Peyer's patch (tissue), 4 donors: Measurements from ENCODE around the gene IGF2R.

Source experiments
- POLR2A ChIP-seq, 2 donors: fragments of 450-650 bp; IDR thresholded peaks; one replicate each; pipeline ENCODE4 v1.5.1; 2017; ENCODE audit warnings: antibody characterized with exemption in 2 of 2, mild to moderate bottlenecking in 2 of 2, moderate library complexity in 2 of 2
- TF ChIP-seq, protein P1 (sequence below), 6 experiments: fragments of 450-650 bp in 4 of 6; fragments of 200-600 bp in 2 of 6; sonication (generic) in 1 of 6; IDR thresholded peaks; one replicate each; pipeline ENCODE4 v1.5.1; 2017 to 2019; ENCODE audit warnings: antibody characterized with exemption in 6 of 6, mild to moderate bottlenecking in 3 of 6, moderate library complexity in 1 of 6

DNA sequence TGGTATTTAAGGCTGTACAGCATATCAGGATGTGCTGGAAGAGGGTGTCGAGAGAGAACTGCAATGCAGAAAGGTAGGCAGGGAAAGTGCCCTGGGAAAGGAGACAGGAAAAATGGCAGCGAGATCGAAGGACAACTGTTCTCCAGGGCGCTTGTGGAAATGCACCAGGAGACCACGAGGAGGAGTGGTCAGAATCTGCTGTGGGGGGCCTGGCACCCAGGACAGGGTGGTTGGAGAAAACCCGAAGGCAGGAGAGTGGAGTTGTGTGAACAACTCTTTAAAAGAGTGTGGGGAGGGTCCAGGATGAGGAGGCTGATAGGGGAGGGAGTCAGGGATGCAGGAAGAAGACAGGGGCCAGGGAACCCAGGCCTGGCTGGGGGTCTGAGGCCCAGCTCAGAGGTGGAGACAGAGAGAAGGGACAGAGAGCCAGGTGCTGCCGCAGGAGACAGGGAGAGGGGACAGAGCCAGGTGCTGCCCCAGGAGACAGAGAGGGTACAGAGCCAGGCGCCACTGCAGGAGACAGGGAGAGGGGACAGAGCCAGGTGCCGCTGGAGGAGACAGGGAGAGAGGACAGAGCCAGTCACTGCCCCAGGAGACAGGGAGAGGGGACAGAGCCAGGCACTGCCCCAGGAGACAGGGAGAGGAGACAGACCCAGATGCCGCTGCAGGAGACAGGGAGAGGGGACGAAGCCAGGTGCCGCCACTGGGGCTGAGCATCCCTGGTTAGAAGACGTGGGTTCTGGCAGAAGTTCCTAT, 162.0 kb downstream of the IGF2R start:
- TF ChIP-seq, protein P1, sequence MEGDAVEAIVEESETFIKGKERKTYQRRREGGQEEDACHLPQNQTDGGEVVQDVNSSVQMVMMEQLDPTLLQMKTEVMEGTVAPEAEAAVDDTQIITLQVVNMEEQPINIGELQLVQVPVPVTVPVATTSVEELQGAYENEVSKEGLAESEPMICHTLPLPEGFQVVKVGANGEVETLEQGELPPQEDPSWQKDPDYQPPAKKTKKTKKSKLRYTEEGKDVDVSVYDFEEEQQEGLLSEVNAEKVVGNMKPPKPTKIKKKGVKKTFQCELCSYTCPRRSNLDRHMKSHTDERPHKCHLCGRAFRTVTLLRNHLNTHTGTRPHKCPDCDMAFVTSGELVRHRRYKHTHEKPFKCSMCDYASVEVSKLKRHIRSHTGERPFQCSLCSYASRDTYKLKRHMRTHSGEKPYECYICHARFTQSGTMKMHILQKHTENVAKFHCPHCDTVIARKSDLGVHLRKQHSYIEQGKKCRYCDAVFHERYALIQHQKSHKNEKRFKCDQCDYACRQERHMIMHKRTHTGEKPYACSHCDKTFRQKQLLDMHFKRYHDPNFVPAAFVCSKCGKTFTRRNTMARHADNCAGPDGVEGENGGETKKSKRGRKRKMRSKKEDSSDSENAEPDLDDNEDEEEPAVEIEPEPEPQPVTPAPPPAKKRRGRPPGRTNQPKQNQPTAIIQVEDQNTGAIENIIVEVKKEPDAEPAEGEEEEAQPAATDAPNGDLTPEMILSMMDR (IDR thresholded peaks at IDR 0.05), result no peak
- TF ChIP-seq POLR2A (IDR thresholded peaks at IDR 0.05), result no peak
